Endothelial cell of umbilical vein (primary cell): Measurements from ENCODE around the gene FHIT.

Experiments
- POLR2A ChIP-seq: IDR thresholded peaks from 2 replicates; pipeline ENCODE4 v1.6.1; 2012; ENCODE audit warnings: low read depth, mild to moderate bottlenecking, control low read depth, low read length
- POLR2AphosphoS5 ChIP-seq: IDR thresholded peaks from 2 replicates; pipeline ENCODE4 v1.6.1; 2012; ENCODE audit warnings: low read depth, mild to moderate bottlenecking, control low read depth, low read length, moderate library complexity; ENCODE audit not compliant: insufficient read depth
- TF ChIP-seq, protein P1 (sequence below), 2 donors: IDR thresholded peaks; 1 replicate in 1 of 2; 2 replicates in 1 of 2; pipeline ENCODE4 v1.5.1; 2011; ENCODE audit warnings: low read length in 2 of 2, mild to moderate bottlenecking in 2 of 2, moderate library complexity in 2 of 2, control low read depth in 1 of 2, inconsistent platforms in 1 of 2, low read depth in 1 of 2; ENCODE audit not compliant: insufficient read depth in 1 of 2; ENCODE audit errors: extremely low read depth in 1 of 2

DNA sequence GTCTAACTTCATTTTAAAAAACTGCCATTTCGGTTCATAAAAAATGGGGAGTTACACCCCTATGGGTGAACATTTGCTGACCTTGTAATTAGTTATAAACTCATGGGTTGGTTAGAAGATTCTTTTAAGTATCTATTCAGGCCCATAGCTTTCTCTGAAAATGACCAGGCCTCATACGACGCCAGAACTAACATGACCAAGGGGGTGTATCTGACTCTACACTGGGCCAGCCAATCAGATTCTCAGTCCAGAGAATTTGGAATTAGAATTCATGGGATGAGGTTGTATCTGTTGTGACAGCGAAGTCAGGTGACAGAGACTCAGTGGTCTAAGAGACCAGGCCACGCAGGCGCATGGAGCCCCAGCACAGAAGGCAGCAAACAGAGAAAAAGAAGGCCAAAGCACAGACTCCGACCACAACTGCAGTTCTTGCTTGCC is 981.4 kb downstream of the FHIT start:
- TF ChIP-seq, protein P1, sequence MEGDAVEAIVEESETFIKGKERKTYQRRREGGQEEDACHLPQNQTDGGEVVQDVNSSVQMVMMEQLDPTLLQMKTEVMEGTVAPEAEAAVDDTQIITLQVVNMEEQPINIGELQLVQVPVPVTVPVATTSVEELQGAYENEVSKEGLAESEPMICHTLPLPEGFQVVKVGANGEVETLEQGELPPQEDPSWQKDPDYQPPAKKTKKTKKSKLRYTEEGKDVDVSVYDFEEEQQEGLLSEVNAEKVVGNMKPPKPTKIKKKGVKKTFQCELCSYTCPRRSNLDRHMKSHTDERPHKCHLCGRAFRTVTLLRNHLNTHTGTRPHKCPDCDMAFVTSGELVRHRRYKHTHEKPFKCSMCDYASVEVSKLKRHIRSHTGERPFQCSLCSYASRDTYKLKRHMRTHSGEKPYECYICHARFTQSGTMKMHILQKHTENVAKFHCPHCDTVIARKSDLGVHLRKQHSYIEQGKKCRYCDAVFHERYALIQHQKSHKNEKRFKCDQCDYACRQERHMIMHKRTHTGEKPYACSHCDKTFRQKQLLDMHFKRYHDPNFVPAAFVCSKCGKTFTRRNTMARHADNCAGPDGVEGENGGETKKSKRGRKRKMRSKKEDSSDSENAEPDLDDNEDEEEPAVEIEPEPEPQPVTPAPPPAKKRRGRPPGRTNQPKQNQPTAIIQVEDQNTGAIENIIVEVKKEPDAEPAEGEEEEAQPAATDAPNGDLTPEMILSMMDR (IDR thresholded peaks at IDR 0.05; ENCODE audit: extremely low read depth in 1 of 2, insufficient read depth in 1 of 2, low read depth in 1 of 2, low read length in 2 of 2): no peak
- no peak for TF ChIP-seq POLR2AphosphoS5
- TF ChIP-seq POLR2A: no peak
